PC-3 (cell line): ENCODE results near the gene SLC25A11.

Experiments
- CTCF ChIP-seq: fragments of 300-600 bp; sonication (generic); conservative IDR thresholded peaks from 2 replicates; pipeline ENCODE4 v1.5.1; 2017; ENCODE audit warnings: antibody characterized with exemption, low read depth, mild to moderate bottlenecking, low read length
- EZH2phosphoT487 ChIP-seq: fragments of 300-600 bp; sonication (generic); IDR thresholded peaks from 2 replicates; pipeline ENCODE4 v1.6.1; 2018; ENCODE audit warnings: mild to moderate bottlenecking, antibody characterized with exemption, low read length, borderline replicate concordance

- no peak for TF ChIP-seq CTCF
- TF ChIP-seq EZH2phosphoT487: no peak
Observed at GRCh38 chr17:4953451-4953961, 13.7 kb upstream of the SLC25A11 start.
